Muscle layer of duodenum (tissue), 2 donors: Measurements from ENCODE around the gene ARHGAP22.

Source experiments
- H3K27ac ChIP-seq: one replicate; pipeline ENCODE4 v1.7.0; 2013; ENCODE audit warnings: mild to moderate bottlenecking, low read length
- H3K27me3 ChIP-seq: one replicate; pipeline ENCODE4 v1.7.0; 2013; ENCODE audit warnings: low read depth, mild to moderate bottlenecking, control low read depth, low read length
- H3K36me3 ChIP-seq, 2 donors: one replicate each; pipeline ENCODE4 v1.7.0; 2013; ENCODE audit warnings: low read length in 2 of 2, control low read depth in 1 of 2, mild to moderate bottlenecking in 1 of 2; ENCODE audit not compliant: insufficient read depth in 2 of 2, control insufficient read depth in 1 of 2
- H3K4me1 ChIP-seq, 2 donors: one replicate each; pipeline ENCODE4 v1.7.0; 2013; ENCODE audit warnings: low read length in 2 of 2, mild to moderate bottlenecking in 2 of 2, control low read depth in 1 of 2, moderate library complexity in 1 of 2; ENCODE audit not compliant: insufficient read depth in 2 of 2, control insufficient read depth in 1 of 2
- H3K4me3 ChIP-seq, 2 donors: one replicate each; pipeline ENCODE4 v1.7.0; 2013; ENCODE audit warnings: low read length in 2 of 2, low read depth in 1 of 2, mild to moderate bottlenecking in 1 of 2
- H3K9me3 ChIP-seq, 2 donors: one replicate each; pipeline ENCODE4 v1.7.0; 2013; ENCODE audit warnings: low read length in 2 of 2, control low read depth in 1 of 2, mild to moderate bottlenecking in 1 of 2; ENCODE audit not compliant: control insufficient read depth in 1 of 2
- donor health status: healthy.

The ARHGAP22 gene

GRCh38 chr10:48457949-48458661, 146.8 kb downstream of the ARHGAP22 start:
- no peak overlapping the region for H3K4me3 ChIP-seq
- peaks cover 3 to 7% of the 10 kb centered on the region in 2 donors for H3K4me1 ChIP-seq
- no peaks in the 10 kb centered on the region for H3K27me3 ChIP-seq
- H3K27ac ChIP-seq = no peak overlapping the region
- no peaks in the 10 kb centered on the region for H3K36me3 ChIP-seq
- H3K9me3 ChIP-seq = no peaks in the 10 kb centered on the region

GRCh38 chr10:48456808-48457761, 147.8 kb downstream of the ARHGAP22 start:
- Histone ChIP-seq H3K27me3 (no peaks in the 10 kb centered on the region), H3K36me3 (no peaks in the 10 kb centered on the region), H3K4me3 (no peak overlapping the region), H3K9me3 (no peaks in the 10 kb centered on the region), H3K27ac (no peak overlapping the region), H3K4me1 (peaks cover 3 to 7% of the 10 kb centered on the region in 2 donors)

- Histone ChIP-seq H3K27me3 (no peaks in the 10 kb centered on the region), H3K27ac (no peak overlapping the region), H3K4me1 (peaks cover 3 to 7% of the 10 kb centered on the region in 2 donors), H3K36me3 (no peaks in the 10 kb centered on the region), H3K4me3 (no peak overlapping the region), H3K9me3 (no peaks in the 10 kb centered on the region)
Observed at GRCh38 chr10:48456361-48456804, 148.5 kb downstream of the ARHGAP22 start.

DNA sequence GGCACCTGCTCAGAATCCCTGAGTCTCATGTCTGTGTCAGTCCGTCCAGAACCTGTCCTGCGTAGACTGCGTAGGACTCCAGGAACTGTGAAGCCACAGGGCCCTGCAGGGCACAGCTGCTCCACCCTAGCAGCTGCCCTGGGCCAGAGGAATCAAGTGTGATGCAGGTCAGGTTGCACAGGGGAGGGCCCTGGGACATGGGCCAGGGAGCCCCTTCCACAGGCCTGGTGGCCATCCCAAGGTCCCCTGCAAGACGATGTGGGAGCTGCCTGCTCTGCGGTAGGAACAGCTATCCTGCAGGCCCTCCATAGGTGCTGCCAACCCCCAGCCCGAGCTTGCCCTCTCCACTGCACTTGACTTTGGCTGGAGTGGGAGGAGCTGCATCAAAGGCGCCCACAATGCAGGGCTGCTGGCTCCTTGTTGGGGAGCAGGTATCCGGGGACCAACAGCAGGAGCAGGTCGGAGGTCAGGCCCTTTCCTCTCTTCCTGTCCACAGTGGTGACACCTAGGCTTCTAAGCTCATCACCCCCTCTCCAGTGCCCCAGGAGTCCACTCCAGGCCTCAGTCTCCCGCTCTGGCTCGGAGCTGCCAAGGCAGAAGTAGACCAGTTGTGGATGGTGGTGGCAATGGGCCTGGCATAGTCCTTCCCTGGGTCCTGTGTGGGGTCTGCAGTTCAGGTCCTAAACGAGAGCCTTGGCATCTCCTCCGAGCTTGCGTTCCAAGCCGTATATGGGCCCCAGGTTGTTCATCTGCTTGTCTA, 149.3 kb downstream of the ARHGAP22 start:
- no peak overlapping the region for H3K4me3 ChIP-seq
- peaks cover 3 to 7% of the 10 kb centered on the region in 2 donors for H3K4me1 ChIP-seq
- H3K27ac ChIP-seq = no peak overlapping the region
- H3K9me3 ChIP-seq = no peaks in the 10 kb centered on the region
- no peaks in the 10 kb centered on the region for H3K36me3 ChIP-seq
- H3K27me3 ChIP-seq = no peaks in the 10 kb centered on the region

GRCh38 chr10:48455055-48455391, 149.8 kb downstream of the ARHGAP22 start:
- Histone ChIP-seq H3K36me3 (no peaks in the 10 kb centered on the region), H3K27ac (no peak overlapping the region), H3K4me3 (no peak overlapping the region), H3K27me3 (no peaks in the 10 kb centered on the region), H3K9me3 (no peaks in the 10 kb centered on the region), H3K4me1 (peaks cover 3 to 7% of the 10 kb centered on the region in 2 donors)

DNA sequence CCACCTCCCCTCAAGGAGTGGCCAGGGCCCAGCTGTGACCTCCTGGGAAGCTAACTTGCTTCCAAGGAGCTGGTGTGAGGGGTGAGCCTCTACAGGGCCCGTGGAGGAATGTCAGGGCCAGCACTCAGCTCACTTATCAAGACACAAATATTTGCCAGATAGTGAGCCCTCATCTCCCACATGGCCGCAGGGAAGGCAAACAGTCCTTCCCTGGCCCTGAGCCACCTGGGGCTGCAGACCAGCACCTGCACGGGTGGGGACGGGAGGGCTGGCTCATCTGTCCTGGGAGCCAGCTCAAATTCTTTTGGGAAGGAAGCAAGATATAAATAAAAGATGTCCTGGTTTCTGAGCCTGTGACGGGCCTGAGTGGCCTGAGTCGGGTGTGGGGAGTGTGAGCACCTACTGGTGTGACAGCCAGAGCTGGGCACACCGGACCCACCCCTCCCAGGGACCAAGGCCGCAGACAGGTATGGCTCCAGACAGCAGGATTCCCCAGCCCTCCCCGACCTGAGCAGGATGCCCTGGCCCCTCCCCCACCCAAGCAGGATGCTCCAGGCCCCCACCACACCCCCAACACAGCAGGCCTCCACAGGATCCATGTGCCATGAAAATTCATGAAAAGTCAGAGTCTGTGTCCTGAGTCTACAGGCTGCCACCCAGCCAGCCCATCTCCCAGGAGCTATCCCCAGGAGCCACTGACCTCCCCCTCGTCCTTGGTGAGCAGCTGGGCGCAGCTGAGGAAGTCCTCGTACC, 150.4 kb downstream of the ARHGAP22 start:
- H3K36me3 ChIP-seq = no peaks in the 10 kb centered on the region
- no peaks in the 10 kb centered on the region for H3K27me3 ChIP-seq
- H3K9me3 ChIP-seq = no peaks in the 10 kb centered on the region
- H3K27ac ChIP-seq = no peak overlapping the region
- H3K4me1 ChIP-seq = peaks cover 3 to 7% of the 10 kb centered on the region in 2 donors
- no peak overlapping the region for H3K4me3 ChIP-seq

DNA sequence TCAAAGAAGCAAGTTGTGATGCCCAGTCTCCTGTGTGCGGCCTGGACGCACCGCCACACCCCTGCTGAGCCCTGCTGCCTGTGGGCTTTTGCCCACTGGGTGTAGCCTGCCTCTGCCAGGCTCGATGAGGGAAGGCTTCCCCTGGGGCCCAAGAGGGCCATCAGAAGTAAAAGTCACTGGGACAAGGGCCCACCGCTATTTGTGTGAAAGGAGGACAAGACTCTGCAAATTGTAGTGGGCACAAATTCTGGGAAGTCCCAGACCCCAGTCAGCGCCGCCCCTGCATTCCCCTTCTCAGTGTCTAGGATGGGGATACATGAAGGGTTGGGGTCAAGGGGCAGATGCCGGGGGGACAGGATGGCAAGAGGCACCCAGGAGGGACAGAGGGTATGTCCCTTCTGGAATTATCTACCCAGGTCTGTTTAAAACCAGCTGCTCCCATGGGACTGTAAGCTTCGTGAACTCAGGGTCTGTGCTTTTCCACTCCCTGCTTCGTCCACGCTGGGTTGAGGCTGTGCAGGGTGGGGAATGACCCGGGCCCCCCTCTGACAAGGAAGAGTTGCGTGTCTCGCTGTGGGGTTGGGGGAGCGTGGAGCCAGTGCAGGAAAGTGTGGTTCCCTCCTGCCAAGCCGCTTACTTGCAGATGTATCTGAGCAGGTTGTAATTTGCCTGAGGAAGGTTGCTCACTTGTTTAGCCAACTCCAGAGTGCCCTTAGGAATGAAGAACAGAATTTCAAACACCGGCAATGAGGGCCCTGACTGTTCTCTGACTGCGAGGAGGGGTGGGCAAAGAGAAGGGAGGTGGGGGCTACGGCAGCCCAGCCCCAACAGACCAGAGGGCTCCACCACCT, 151.2 kb downstream of the ARHGAP22 start:
- Histone ChIP-seq H3K4me1 (peaks cover 3 to 7% of the 10 kb centered on the region in 2 donors), H3K36me3 (no peaks in the 10 kb centered on the region), H3K27me3 (no peaks in the 10 kb centered on the region), H3K27ac (no peak overlapping the region), H3K4me3 (no peak overlapping the region), H3K9me3 (no peaks in the 10 kb centered on the region)

GRCh38 chr10:48452879-48453412, 151.9 kb downstream of the ARHGAP22 start:
- H3K27ac ChIP-seq = no peak overlapping the region
- H3K36me3 ChIP-seq = no peaks in the 10 kb centered on the region
- no peak overlapping the region for H3K4me3 ChIP-seq
- H3K9me3 ChIP-seq = no peaks in the 10 kb centered on the region
- H3K27me3 ChIP-seq = no peaks in the 10 kb centered on the region
- peaks cover 3 to 7% of the 10 kb centered on the region in 2 donors for H3K4me1 ChIP-seq

GRCh38 chr10:48451969-48452878, 152.6 kb downstream of the ARHGAP22 start:
- no peaks in the 10 kb centered on the region for H3K27me3 ChIP-seq
- peaks cover 3 to 7% of the 10 kb centered on the region in 2 donors for H3K4me1 ChIP-seq
- H3K36me3 ChIP-seq = no peaks in the 10 kb centered on the region
- no peak overlapping the region for H3K4me3 ChIP-seq
- H3K27ac ChIP-seq = no peak overlapping the region
- H3K9me3 ChIP-seq = no peaks in the 10 kb centered on the region
